Liver (tissue), 9 donors: ENCODE data around the gene ZDHHC11B. TPM values are rescaled to one million over a fixed set of nuclear protein-coding genes. Genes with fewer than 3 reads are reported as not detected.

ENCODE experiments used
- DNase-seq: peaks from one replicate; pipeline ENCODE4 v3.0.0-alpha.2; 2017; ENCODE audit warnings: low spot score
- H3K27ac ChIP-seq, 2 donors: one replicate each; pipeline ENCODE4 v1.7.0; 2013; ENCODE audit warnings: inconsistent platforms in 2 of 2, low read length in 2 of 2, control low read depth in 1 of 2, low read depth in 1 of 2, mild to moderate bottlenecking in 1 of 2
- H3K27me3 ChIP-seq, 4 donors: one replicate each; pipeline versions ENCODE4 v1.6.1 to v1.7.0; 2013; ENCODE audit warnings: low read length in 3 of 4, inconsistent platforms in 1 of 4, mild to moderate bottlenecking in 1 of 4, moderate library complexity in 1 of 4; ENCODE audit not compliant: control insufficient read depth in 4 of 4, insufficient read depth in 4 of 4
- H3K36me3 ChIP-seq, 4 donors: one replicate each; pipeline versions ENCODE4 v1.6.1 to v1.7.0; 2013; ENCODE audit warnings: low read length in 3 of 4, mild to moderate bottlenecking in 3 of 4, low read depth in 1 of 4, moderate library complexity in 1 of 4; ENCODE audit not compliant: control insufficient read depth in 4 of 4, insufficient read depth in 3 of 4
- H3K4me1 ChIP-seq, 4 donors: one replicate each; pipeline versions ENCODE4 v1.6.1 to v1.7.0; 2013; ENCODE audit warnings: low read length in 3 of 4, mild to moderate bottlenecking in 3 of 4, moderate library complexity in 1 of 4; ENCODE audit not compliant: control insufficient read depth in 4 of 4, insufficient read depth in 4 of 4
- H3K4me3 ChIP-seq, 3 donors: one replicate each; pipeline versions ENCODE4 v1.6.1 to v1.7.0; 2013; ENCODE audit warnings: low read length in 3 of 3, control low read depth in 1 of 3, low read depth in 1 of 3, mild to moderate bottlenecking in 1 of 3
- H3K9ac ChIP-seq, 2 donors: one replicate each; pipeline ENCODE4 v1.7.0; 2013; ENCODE audit warnings: low read length in 2 of 2, mild to moderate bottlenecking in 2 of 2, moderate library complexity in 2 of 2, control low read depth in 1 of 2, low read depth in 1 of 2
- H3K9me3 ChIP-seq, 4 donors: one replicate each; pipeline versions ENCODE4 v1.6.1 to v1.7.0; 2013; ENCODE audit warnings: low read length in 3 of 4; ENCODE audit not compliant: control insufficient read depth in 4 of 4
- ATF3 ChIP-seq: IDR thresholded peaks from 2 replicates; pipeline ENCODE4 v1.6.1; 2016; ENCODE audit warnings: antibody characterized with exemption
- CTCF ChIP-seq: fragments of 150-350 bp; IDR thresholded peaks from 2 replicates; pipeline ENCODE4 v1.5.1; 2017; ENCODE audit warnings: improper control_type of control experiment, low read depth, low read length; ENCODE audit not compliant: missing input control
- EGR1 ChIP-seq, 2 donors: IDR thresholded peaks; 2 replicates each; pipeline ENCODE4 v1.6.1; 2016 to 2018; ENCODE audit warnings: antibody characterized with exemption in 2 of 2, low read depth in 2 of 2
- FOXA1 ChIP-seq: IDR thresholded peaks from 2 replicates; pipeline ENCODE4 v1.6.1; 2016; ENCODE audit warnings: antibody characterized with exemption
- FOXA2 ChIP-seq: IDR thresholded peaks from 2 replicates; pipeline ENCODE4 v1.6.1; 2016; ENCODE audit warnings: antibody characterized with exemption
- GABPA ChIP-seq, 2 donors: IDR thresholded peaks in 1 of 2; conservative IDR thresholded peaks in 1 of 2; 2 replicates each; pipeline ENCODE4 v1.6.1; 2016; ENCODE audit warnings: antibody characterized with exemption in 2 of 2, mild to moderate bottlenecking in 1 of 2, moderate library complexity in 1 of 2
- HNF4G ChIP-seq: IDR thresholded peaks from 2 replicates; pipeline ENCODE4 v1.6.1; 2016; ENCODE audit warnings: antibody characterized with exemption
- JUND ChIP-seq, 2 donors: IDR thresholded peaks; 2 replicates each; pipeline ENCODE4 v1.6.1; 2016; ENCODE audit warnings: antibody characterized with exemption in 2 of 2
- MAX ChIP-seq: IDR thresholded peaks from 2 replicates; pipeline ENCODE4 v1.6.1; 2016; ENCODE audit warnings: antibody characterized with exemption
- NR2F2 ChIP-seq: IDR thresholded peaks from 2 replicates; pipeline ENCODE4 v1.6.1; 2016; ENCODE audit warnings: antibody characterized with exemption
- RAD21 ChIP-seq, 2 donors: IDR thresholded peaks; 2 replicates each; pipeline ENCODE4 v1.6.1; 2016; ENCODE audit warnings: antibody characterized with exemption in 2 of 2, mild to moderate bottlenecking in 2 of 2
- REST ChIP-seq: IDR thresholded peaks from 2 replicates; pipeline ENCODE4 v1.6.1; 2016; ENCODE audit warnings: antibody characterized with exemption, mild to moderate bottlenecking
- RXRA ChIP-seq, 2 donors: IDR thresholded peaks; 2 replicates each; pipeline ENCODE4 v1.6.1; 2017 to 2018; ENCODE audit warnings: antibody characterized with exemption in 2 of 2, mild to moderate bottlenecking in 1 of 2
- SP1 ChIP-seq: IDR thresholded peaks from 2 replicates; pipeline ENCODE4 v1.6.1; 2018; ENCODE audit warnings: antibody characterized with exemption, mild to moderate bottlenecking
- TAF1 ChIP-seq: conservative IDR thresholded peaks from 2 replicates; pipeline ENCODE4 v1.6.1; 2016; ENCODE audit warnings: antibody characterized with exemption, mild to moderate bottlenecking
- YY1 ChIP-seq: IDR thresholded peaks from 2 replicates; pipeline ENCODE4 v1.6.1; 2016; ENCODE audit warnings: antibody characterized with exemption, mild to moderate bottlenecking
- ZBTB33 ChIP-seq: IDR thresholded peaks from 2 replicates; pipeline ENCODE4 v1.6.1; 2016; ENCODE audit warnings: antibody characterized with exemption
- WGBS: extraction: QIAGEN DNeasy Blood & Tissue Kit; methylation state at CpG from one replicate; pipeline ENCODE4 v1.1.7; 2013; 5-methylcytosine and 5-hydroxymethylcytosine counted together
- polyA plus RNA-seq, 2 donors: library from polyadenylated mRNA; stranded (reverse) in 1 of 2; unstranded in 1 of 2; fragments of 200-250 nt in 1 of 2; fragments of >200 nt in 1 of 2; fragmentation: Nextera tagmentation in 1 of 2; extraction: Ambion mirVana in 1 of 2; gene quantifications; one replicate each; pipeline versions ENCODE4 v1.2.1 to v1.2.3, GENCODE V29; 2013 to 2015
- total RNA-seq, 2 donors: library from RNA; depleted of rRNA; stranded (reverse); fragments of >200 nt; gene quantifications; one replicate each; pipeline ENCODE4 v1.2.3, GENCODE V29; 2014
- donor health status: healthy.
- donor health status: healthy.
- donor health status: healthy.
- donor health status: healthy.
- donor health status: healthy.

ZDHHC11B gene
- total and polyA plus RNA-seq, 4 donors: 0.37 to 2.1 (median 0.62) TPM

GRCh38 chr5:757346-757930 lies 27.1 kb downstream of the ZDHHC11B start:
- Histone ChIP-seq H3K27ac (peak overlapping the region in 1 of 2 donors; percentile 4), H3K36me3 (no peaks in the 10 kb centered on the region), H3K4me1 (peaks cover 2 to 30% (median 15%) of the 10 kb centered on the region in 4 donors), H3K9ac (no peak overlapping the region), H3K4me3 (no peak overlapping the region), H3K9me3 (no peaks in the 10 kb centered on the region), H3K27me3 (no peaks in the 10 kb centered on the region)
- TF ChIP-seq JUND (IDR thresholded peaks at IDR 0.05): no peak
- TF ChIP-seq TAF1: no peak
- TF ChIP-seq EGR1 (IDR thresholded peaks at IDR 0.05; ENCODE audit: low read depth in 2 of 2): no peak
- TF ChIP-seq REST: no peak
- TF ChIP-seq ATF3: no peak
- TF ChIP-seq RXRA (IDR thresholded peaks at IDR 0.05): no peak
- TF ChIP-seq NR2F2: no peak
- no peak for TF ChIP-seq YY1
- TF ChIP-seq HNF4G: no peak
- no peak for TF ChIP-seq ZBTB33
- no peak for TF ChIP-seq SP1
- no peak for TF ChIP-seq FOXA2
- no peak for TF ChIP-seq FOXA1
- TF ChIP-seq GABPA (IDR thresholded peaks at IDR 0.05 in 1 of 2, conservative IDR thresholded peaks at IDR 0.05 in 1 of 2): no peak
- TF ChIP-seq RAD21 (IDR thresholded peaks at IDR 0.05): no peak
- TF ChIP-seq MAX: no peak
- no peak for DNase-seq
- 86% methylated on average over 15 of the region's 15 CpGs for WGBS

- Histone ChIP-seq H3K4me3 (no peak overlapping the region), H3K27me3 (no peaks in the 10 kb centered on the region), H3K4me1 (peaks cover 2 to 30% (median 15%) of the 10 kb centered on the region in 4 donors), H3K27ac (no peak overlapping the region), H3K9me3 (no peaks in the 10 kb centered on the region), H3K36me3 (no peaks in the 10 kb centered on the region), H3K9ac (no peak overlapping the region)
- DNase-seq: no peak
- no peak for TF ChIP-seq ZBTB33
- no peak for TF ChIP-seq GABPA (IDR thresholded peaks at IDR 0.05 in 1 of 2, conservative IDR thresholded peaks at IDR 0.05 in 1 of 2)
- no peak for TF ChIP-seq EGR1 (IDR thresholded peaks at IDR 0.05; ENCODE audit: low read depth in 2 of 2)
- TF ChIP-seq REST: no peak
- TF ChIP-seq JUND (IDR thresholded peaks at IDR 0.05): no peak
- TF ChIP-seq ATF3: no peak
- TF ChIP-seq HNF4G: no peak
- no peak for TF ChIP-seq SP1
- no peak for TF ChIP-seq CTCF
- TF ChIP-seq TAF1: no peak
- TF ChIP-seq NR2F2: no peak
- 62% methylated on average over 11 of the region's 11 CpGs for WGBS
Observed at GRCh38 chr5:756865-757345, 27.6 kb downstream of the ZDHHC11B start.
